ENCODE measurements around the gene NLRP9. TPM values are rescaled to one million over a fixed set of nuclear protein-coding genes. Genes with fewer than 3 reads are reported as not detected.

NLRP9 gene
- total RNA-seq, 1 donor from 2014 or later, result not detected

DNA sequence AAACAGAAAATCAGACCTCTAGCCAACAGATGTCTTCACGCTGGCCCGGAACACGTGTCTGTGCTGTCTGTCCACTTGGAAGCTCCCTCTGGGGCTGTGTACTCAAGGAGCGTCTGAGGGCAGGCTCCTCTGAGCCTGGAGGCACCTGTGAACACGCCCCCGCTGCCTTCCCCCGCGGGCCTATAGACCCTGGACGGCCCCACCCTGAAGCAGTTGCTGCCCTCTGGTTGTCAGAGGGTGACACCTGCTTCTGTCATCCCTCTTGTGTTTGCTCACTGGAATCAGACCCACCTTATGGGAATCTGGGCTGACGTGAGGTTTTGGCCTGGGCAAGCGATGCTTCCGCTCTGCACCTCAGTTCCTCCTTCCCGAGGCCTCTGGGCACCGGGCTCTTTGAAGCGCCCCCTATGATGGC, 44.0 kb downstream of the NLRP9 start:
- no peaks in the 10 kb centered on the region for H3K4me1 Mint-ChIP-seq (ENCODE audit: unreplicated experiment)
- TF ChIP-seq, protein P1, sequence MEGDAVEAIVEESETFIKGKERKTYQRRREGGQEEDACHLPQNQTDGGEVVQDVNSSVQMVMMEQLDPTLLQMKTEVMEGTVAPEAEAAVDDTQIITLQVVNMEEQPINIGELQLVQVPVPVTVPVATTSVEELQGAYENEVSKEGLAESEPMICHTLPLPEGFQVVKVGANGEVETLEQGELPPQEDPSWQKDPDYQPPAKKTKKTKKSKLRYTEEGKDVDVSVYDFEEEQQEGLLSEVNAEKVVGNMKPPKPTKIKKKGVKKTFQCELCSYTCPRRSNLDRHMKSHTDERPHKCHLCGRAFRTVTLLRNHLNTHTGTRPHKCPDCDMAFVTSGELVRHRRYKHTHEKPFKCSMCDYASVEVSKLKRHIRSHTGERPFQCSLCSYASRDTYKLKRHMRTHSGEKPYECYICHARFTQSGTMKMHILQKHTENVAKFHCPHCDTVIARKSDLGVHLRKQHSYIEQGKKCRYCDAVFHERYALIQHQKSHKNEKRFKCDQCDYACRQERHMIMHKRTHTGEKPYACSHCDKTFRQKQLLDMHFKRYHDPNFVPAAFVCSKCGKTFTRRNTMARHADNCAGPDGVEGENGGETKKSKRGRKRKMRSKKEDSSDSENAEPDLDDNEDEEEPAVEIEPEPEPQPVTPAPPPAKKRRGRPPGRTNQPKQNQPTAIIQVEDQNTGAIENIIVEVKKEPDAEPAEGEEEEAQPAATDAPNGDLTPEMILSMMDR (IDR thresholded peaks at IDR 0.05), result no peak
- no peaks in the 10 kb centered on the region for H3K9me3 Mint-ChIP-seq (ENCODE audit: unreplicated experiment)
- no peak overlapping the region for H3K27ac Mint-ChIP-seq (ENCODE audit: unreplicated experiment)
- no peaks in the 10 kb centered on the region for H3K27me3 Mint-ChIP-seq (ENCODE audit: unreplicated experiment)
- peaks cover 18% of the 10 kb centered on the region for H3K36me3 Mint-ChIP-seq (ENCODE audit: unreplicated experiment)
- no peak overlapping the region for H3K4me3 Mint-ChIP-seq (ENCODE audit: unreplicated experiment)
- DNase-seq (ENCODE audit: extremely low spot score, unreplicated experiment), result no peak

DNA sequence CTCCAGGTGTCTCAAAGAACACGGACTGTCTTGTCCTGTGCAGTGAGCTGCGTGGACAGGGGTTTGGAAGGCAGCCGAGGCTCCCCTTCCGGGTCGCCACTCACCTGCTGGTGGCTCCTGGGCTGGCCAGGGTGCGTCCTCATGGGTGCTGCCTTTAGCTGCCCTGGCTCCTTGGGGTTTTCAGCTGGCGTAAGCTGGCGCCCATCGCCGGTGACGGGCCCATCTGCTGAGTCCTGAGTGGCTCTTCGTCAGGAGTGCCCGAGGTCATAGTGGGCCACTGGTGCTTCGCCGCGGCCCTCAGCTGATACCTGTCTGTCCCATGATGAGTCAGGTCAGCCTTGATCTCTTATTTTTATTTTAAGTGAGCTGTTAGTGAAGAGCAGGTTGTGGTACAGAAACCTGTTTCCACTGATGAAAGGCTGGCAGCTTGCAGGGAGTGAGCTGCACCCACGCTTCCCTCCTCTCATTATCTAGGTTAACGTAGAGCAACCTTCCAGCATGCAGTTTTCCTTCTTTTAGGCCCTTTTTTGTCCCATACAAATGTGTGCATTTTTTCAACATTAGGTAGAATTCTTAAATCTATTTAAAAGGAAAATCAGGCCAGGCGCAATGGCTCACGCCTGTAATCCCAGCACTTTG, 44.7 kb downstream of the NLRP9 start:
- DNase-seq (ENCODE audit: extremely low spot score, unreplicated experiment), result no peak
- Mint-ChIP-seq H3K27me3 (ENCODE audit: unreplicated experiment) (no peaks in the 10 kb centered on the region), H3K9me3 (ENCODE audit: unreplicated experiment) (no peaks in the 10 kb centered on the region), H3K4me3 (ENCODE audit: unreplicated experiment) (no peak overlapping the region), H3K36me3 (ENCODE audit: unreplicated experiment) (peaks cover 16% of the 10 kb centered on the region), H3K27ac (ENCODE audit: unreplicated experiment) (no peak overlapping the region), H3K4me1 (ENCODE audit: unreplicated experiment) (no peaks in the 10 kb centered on the region)
- TF ChIP-seq, protein P1 (IDR thresholded peaks at IDR 0.05), result no peak

DNA sequence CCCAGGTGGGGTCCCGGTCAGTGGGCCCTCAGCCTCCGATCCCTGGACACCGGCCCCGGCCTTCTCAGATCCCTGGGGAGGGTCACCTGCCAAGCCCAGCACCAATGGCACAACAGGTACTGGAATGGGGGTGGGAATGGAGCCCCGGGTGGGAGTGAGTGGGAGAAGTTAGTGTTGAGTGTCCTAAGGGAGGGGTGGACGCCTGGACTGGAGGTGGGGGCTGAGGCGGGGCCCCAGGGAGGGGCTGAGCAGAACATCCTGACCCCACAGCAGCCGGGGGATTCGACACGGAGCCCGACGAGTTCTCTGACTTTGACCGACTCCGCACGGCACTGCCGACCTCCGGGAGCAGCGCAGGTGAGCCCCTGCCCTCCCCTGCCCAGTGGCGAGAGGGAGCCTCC, 45.5 kb downstream of the NLRP9 start:
- no peaks in the 10 kb centered on the region for H3K9me3 Mint-ChIP-seq (ENCODE audit: unreplicated experiment)
- TF ChIP-seq, protein P1 (IDR thresholded peaks at IDR 0.05), result no peak
- H3K4me3 Mint-ChIP-seq (ENCODE audit: unreplicated experiment), result no peak overlapping the region
- H3K4me1 Mint-ChIP-seq (ENCODE audit: unreplicated experiment), result no peaks in the 10 kb centered on the region
- H3K27ac Mint-ChIP-seq (ENCODE audit: unreplicated experiment), result no peak overlapping the region
- H3K36me3 Mint-ChIP-seq (ENCODE audit: unreplicated experiment), result peaks cover 16% of the 10 kb centered on the region
- no peak for DNase-seq (ENCODE audit: extremely low spot score, unreplicated experiment)
- no peaks in the 10 kb centered on the region for H3K27me3 Mint-ChIP-seq (ENCODE audit: unreplicated experiment)

DNA sequence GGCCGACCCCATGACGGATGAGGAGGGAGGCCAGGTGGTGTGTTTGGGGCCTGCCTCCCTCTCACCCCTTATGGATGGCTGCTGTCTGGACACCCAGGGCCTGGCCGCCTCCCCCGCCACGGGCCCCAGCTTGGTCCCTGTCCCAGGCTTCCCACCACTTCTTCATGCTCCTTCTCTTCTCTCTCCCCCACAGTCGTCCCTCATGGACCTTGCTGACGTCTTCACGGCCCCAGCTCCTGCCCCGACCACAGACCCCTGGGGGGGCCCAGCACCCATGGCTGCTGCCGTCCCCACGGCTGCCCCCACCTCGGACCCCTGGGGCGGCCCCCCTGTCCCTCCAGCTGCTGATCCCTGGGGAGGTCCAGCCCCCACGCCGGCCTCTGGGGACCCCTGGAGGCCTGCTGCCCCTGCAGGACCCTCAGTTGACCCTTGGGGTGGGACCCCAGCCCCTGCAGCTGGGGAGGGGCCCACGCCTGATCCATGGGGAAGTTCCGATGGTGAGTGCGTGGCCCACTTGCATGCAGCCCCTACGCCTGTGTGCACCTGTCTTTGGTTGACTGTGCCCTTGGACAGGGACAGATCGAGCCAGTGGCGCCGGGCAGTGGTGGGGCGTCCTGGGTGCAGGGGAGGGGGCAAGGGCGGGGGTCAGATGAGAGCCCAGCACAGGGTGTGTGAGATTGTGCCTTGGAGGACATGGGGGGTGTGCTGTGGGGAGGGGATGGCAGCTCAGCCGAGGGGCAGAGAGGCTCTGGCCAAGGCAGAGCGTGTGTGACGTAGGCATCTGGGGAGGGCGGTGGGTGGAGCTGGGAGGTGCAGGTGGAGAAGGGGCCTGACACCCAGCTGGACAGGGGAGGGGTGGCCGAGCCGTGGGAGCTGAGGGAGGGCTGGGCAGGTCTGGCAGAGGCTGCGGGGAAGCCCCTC, 46.4 kb downstream of the NLRP9 start:
- Mint-ChIP-seq H3K36me3 (ENCODE audit: unreplicated experiment) (peaks cover 15% of the 10 kb centered on the region), H3K4me3 (ENCODE audit: unreplicated experiment) (no peak overlapping the region), H3K4me1 (ENCODE audit: unreplicated experiment) (peaks cover 2% of the 10 kb centered on the region), H3K9me3 (ENCODE audit: unreplicated experiment) (no peaks in the 10 kb centered on the region), H3K27ac (ENCODE audit: unreplicated experiment) (no peak overlapping the region), H3K27me3 (ENCODE audit: unreplicated experiment) (no peaks in the 10 kb centered on the region)
- no peak for DNase-seq (ENCODE audit: extremely low spot score, unreplicated experiment)
- TF ChIP-seq, protein P1 (IDR thresholded peaks at IDR 0.05), result no peak

Measured in osteocyte (in vitro differentiated cells).